Activated CD8-positive, alpha-beta memory T cell treated with anti-CD3 and anti-CD28 coated beads, Interleukin-2, amount 50 U/mL, for 24 hours (primary cell): Measurements from ENCODE around the gene SYTL1.

Experiments
- DNase-seq: peaks from one replicate; pipeline ENCODE4 v3.0.0-alpha.2; 2020; ENCODE audit errors: extremely low read depth

The SYTL1 gene

GRCh38 chr1:27318596-27318995 is 23.2 kb upstream of the SYTL1 start:
- DNase-seq: no peak

DNA sequence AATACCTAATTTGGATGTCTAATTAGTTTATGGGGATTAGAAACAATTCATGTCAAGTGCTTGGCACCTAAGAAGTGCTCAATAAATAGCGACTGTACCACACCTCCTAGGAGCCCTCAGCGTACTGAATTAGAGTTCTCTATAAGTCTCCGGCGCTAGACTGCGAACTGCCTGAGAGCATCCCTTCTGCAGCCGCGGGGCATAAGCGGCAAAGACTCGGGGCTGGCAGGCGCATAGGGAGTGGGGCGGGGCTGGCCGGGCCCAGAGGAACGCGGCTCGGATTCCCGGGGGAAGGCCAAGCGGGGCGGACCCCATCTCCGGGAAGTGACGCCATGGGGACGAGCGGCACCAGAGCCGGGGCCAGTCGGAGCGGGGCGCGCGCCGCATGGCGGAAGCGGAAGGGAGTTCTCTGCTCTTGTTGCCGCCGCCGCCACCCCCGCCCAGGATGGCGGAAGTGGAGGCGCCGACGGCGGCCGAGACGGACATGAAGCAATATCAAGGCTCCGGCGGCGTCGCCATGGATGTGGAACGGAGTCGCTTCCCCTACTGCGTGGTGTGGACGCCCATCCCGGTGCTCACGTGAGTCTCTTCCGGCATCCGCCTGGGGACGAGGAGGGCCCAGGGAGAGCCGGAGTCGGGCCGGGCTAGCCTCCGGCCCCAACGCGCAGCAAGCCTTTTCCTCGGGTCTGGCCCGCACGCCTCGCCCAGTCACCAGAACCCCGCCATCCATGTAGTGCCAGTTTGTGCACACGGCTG is 19.8 kb upstream of the SYTL1 start, which contains the start of gene TMEM222:
Gene TMEM222 (plus strand): TSS at position 351 of the 756 bp plus-strand sequence. CDS start 35 bp downstream, at position 386.
- DNase-seq: peak; percentile 89

- DNase-seq: no peak
Observed at GRCh38 chr1:27322569-27323240, 19.1 kb upstream of the SYTL1 start.

GRCh38 chr1:27325286-27325685 is 16.5 kb upstream of the SYTL1 start:
- DNase-seq: no peak

DNA sequence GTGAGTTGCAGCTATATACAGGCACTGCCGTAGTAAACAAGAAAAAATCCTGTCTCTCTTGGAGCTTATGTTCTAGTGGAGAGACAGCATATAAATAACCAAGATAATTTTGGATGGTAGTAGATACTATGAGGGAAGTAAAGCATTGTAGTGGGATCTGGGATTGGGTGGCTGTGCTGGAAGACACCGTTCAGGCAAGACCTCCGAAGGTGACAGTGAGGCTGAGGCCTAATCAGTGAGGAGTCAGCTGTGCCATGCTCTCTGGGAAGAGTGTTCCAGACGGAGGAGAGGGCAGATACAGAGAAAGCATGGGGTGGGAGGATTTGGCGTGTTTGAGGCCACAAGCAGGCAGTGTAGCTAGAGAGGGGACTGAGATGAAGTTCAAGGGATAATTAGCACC is 13.9 kb upstream of the SYTL1 start:
- no peak for DNase-seq

DNA sequence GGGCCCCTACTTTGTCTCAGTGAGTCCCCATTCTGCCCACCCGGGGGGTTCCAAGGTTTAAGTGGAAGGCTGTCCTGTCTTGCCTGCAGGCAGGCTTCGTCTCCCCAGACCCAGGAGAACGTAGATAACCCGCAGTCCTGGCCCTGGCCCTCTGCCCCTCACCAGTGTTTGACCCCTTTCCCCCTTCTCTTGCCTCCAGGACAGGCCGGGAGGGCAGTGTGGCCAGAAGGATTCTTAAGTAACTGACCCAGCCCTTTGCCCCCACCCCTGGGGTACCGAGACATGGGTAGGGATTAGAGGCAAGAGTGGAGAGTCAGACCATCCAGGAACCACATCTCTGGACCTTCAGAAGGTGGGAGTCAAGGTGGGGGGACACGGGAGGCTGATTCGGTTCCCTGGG is 11.0 kb upstream of the SYTL1 start:
- no peak for DNase-seq

- no peak for DNase-seq
Observed at GRCh38 chr1:27331426-27331825, 10.4 kb upstream of the SYTL1 start.

DNA sequence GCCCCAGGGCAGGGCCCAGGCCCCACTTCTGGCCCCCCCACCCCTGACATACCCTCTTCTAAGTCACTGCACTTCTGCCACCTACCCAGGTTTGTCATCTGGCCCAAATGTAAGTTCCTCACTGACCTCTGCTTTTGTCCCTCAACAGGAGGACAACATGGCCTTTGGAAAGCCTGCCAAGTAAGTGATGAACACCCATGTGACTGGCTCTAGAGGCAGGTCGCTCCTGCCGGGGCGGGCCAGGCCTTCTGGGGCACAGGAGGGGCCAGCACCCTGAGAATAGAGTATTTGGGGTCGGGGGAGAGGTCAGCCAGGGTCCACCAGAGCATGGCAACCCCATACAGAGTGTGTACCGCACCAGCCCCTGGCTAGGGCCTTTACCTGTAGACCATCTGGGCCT is 9.9 kb upstream of the SYTL1 start:
- DNase-seq: no peak

DNA sequence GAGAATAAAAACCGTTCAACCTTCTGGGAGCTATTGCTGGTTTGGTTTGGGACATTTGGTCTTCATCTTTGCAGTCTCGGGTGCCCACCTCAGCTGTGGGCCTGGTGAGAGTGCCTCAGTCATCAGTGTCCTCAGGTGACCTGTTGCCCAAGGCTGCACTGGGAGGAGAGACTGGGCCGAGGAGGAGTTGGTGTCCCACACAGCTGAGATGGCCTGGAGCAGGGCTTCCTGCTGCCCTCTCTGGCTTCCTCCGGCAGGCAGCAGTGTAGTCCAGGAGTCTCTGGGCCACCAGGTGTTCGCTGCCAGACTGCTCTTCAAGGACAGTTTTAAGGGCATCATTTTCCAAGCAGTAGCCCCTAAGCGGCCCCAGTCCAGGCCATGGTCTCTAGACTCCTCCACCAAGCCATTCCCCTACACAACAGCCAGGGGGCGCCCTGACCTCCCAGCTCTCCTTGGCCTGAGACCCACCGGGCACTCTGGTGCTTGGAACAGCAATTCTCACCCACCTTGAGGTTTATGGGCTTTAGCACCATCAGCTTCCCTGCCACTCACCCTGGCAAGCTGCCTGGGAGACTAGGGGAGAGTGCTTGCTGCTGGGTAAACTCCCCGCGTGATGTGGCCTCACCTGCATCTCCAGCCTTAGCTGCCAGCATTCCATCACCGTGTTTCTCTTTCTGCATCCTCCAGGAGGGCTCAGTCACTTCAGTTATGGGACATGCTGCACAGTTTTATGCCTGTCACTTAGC is 9.1 kb upstream of the SYTL1 start:
- DNase-seq: no peak

GRCh38 chr1:27333717-27334279 is 8.0 kb upstream of the SYTL1 start:
- no peak for DNase-seq

DNA sequence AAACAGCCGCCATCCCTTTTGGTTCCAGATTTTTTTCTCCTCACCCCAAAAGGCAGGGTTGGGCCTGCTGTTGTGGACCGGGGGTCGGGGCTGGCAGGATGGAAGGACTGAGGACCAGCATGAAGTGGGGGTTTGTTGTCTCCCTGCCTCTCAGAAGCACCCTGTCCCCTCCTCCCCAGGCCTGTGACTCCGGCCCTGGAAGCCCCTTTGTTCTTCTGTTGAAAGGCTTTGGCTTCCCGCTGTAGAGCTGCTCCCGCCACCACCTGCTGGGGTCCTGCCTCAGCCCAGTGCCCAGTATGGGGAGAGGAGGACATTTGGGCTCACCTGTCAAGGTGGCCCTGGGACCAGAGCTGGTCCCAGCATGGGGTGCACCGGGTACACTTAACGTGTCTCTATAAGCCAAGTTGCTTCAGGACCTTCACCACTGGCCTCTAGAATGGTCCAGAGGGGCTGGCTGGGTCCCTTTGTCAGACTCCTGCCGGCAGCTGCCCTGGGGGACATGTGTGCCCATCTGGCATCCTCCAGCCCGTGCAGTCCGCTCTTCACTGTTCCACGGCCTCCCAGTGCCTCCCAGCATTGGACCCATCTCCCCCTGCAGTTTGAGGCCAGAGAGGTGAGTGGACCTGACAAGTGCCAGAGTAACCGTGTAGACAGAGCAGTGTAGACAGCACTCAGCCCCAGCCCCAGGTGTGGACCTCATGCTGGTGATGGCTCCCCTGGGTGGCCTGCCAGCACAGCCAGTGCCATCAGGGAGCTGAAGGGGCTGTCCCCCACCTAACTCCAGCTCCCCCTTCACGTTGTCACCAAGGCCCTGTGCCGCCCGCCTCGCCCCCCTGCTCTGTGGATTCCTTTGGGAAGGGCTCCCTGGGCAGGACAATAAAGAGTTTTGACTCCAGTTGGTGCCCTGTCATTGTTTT is 6.1 kb upstream of the SYTL1 start:
- DNase-seq: no peak

DNA sequence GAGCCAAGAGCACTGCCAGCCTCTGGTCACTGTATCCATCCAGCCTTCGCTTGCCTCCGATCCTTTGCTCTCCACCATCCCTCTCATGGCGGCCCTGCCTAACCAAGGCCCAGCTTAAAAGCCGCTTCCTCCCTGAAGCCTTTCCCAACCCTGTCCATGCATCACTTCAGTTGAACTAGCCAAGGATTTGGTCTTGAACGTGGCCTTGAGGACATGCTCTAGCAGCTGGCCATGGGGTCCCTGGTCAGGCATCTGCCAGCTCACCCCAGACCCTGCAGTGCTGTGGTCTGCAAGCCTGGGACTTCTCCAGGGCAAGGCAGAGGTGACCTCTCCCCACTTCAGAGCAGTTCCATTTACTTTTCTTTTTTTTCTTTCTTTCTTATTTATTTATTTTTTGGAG is 5.1 kb upstream of the SYTL1 start:
- DNase-seq: no peak

- DNase-seq: no peak
Observed at GRCh38 chr1:27338751-27339150, 3.1 kb upstream of the SYTL1 start.

GRCh38 chr1:27339213-27339612 is 2.6 kb upstream of the SYTL1 start:
- no peak for DNase-seq

GRCh38 chr1:27342391-27342777 is 562 bp downstream of the SYTL1 start:
- DNase-seq: no peak

DNA sequence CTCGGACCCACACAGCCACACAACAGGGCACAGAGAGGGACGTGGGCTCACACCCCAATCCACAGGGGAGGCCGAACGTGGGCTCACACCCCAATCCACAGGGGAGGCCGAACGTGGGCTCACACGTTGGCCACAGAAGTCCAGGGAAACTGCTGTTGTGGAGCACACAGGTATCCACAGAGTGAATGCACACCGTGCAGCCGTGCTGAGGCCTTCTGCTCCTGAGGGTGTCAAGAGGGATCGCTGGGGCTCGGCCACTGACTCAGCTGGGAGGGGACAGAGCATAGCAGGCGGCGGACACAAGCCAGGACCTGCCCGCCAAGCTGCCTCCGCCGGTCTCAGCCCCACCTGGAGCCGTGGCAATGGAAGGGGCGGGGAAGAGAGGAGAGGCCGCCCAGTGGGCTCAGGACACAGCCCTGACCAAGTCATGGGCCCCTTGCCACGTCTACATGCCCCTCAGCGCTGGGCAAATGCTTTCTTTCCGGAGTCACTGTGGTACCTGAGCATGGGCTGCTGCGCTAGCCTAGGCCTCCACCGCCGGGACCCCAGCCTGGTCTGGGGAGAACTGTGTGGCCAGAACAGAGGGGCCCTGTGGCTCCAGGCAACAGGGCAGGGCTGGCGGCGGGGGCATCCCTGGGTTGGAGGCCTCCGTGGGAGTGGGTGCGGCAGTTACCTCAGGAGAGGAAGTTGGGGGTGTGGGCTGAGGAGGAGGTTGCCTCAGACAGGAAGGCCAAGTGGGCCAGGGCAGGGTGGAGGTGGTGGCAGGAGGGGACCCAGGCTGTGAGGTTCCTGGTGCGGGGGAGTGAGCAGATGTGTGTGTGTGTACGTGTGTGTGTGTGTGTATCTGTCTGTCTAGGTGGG is 1.2 kb downstream of the SYTL1 start:
- DNase-seq: peak; percentile 35

- no peak for DNase-seq
Observed at GRCh38 chr1:27343639-27344025, 1.8 kb downstream of the SYTL1 start.

GRCh38 chr1:27345272-27345671 is 3.5 kb downstream of the SYTL1 start:
- DNase-seq: no peak

GRCh38 chr1:27346357-27346756 is 4.5 kb downstream of the SYTL1 start:
- no peak for DNase-seq

- no peak for DNase-seq
Observed at GRCh38 chr1:27346991-27347624, 5.3 kb downstream of the SYTL1 start.
